Breast epithelium (tissue), 3 donors: Measurements from ENCODE around the gene THAP2.
A peak's percentile ranks its signal among the peaks of the same experiment; 100 is the strongest.

Experiments
- CTCF ChIP-seq, 3 donors: fragments of 450-650 bp; IDR thresholded peaks; one replicate each; pipeline ENCODE4 v1.5.1; 2016 to 2017; ENCODE audit warnings: antibody characterized with exemption in 3 of 3, mild to moderate bottlenecking in 3 of 3, moderate library complexity in 3 of 3
- POLR2AphosphoS5 ChIP-seq, 3 donors: sonication (generic); formaldehyde crosslinking; IDR thresholded peaks; one replicate each; pipeline ENCODE4 v1.6.1; 2017; ENCODE audit warnings: antibody characterized with exemption in 3 of 3

- TF ChIP-seq CTCF (IDR thresholded peaks at IDR 0.05), result peak; percentile 36 to 56 (median 45)
- no peak for TF ChIP-seq POLR2AphosphoS5 (IDR thresholded peaks at IDR 0.05)
Measured at GRCh38 chr12:71636704-71637115, 27.4 kb upstream of the THAP2 start.
